TTC549 (cell line): ENCODE measurements around the gene DDX28.

Experiments used
- FAIRE-seq: peaks from 2 replicates; lab custom pipeline; 2012; peaks lifted over from hg19 to GRCh38; lab: Jason Lieb, UNC

The DDX28 gene, protein sequence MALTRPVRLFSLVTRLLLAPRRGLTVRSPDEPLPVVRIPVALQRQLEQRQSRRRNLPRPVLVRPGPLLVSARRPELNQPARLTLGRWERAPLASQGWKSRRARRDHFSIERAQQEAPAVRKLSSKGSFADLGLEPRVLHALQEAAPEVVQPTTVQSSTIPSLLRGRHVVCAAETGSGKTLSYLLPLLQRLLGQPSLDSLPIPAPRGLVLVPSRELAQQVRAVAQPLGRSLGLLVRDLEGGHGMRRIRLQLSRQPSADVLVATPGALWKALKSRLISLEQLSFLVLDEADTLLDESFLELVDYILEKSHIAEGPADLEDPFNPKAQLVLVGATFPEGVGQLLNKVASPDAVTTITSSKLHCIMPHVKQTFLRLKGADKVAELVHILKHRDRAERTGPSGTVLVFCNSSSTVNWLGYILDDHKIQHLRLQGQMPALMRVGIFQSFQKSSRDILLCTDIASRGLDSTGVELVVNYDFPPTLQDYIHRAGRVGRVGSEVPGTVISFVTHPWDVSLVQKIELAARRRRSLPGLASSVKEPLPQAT

DNA sequence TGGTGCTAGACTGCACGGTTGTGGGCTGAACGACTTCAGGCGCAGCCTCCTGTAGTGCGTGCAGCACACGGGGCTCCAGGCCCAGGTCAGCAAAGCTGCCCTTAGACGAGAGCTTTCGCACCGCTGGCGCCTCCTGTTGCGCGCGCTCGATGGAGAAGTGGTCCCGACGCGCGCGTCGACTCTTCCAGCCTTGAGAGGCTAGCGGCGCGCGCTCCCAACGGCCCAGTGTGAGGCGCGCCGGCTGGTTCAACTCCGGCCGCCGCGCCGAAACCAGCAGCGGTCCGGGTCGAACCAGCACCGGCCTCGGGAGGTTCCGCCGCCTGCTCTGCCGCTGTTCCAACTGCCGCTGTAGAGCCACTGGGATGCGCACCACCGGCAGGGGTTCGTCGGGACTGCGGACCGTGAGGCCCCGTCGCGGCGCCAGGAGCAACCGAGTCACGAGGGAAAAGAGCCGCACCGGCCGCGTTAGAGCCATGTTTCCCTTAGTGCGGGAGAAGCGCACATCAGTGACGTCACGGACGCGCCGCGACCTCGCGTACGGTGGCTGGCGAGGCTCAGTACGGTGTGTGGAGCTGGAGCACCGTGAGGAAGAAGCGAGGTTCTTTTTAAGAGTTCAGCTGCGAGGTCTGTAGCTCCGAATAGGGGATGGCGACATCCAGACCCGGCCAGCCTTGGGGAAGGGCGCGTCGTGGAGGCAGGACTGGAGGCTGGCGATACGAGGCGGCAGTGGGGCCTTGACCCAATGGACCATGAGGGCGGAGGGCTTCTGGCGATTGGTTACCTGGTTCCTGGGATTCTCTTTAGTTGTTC, at the start of gene DDX28, which contains the start of gene DUS2:
TSS of gene DDX28 (minus strand) at position 505 of the 810 bp plus-strand sequence. CDS start at position 475, 30 bp downstream.
TSS of gene DUS2 (plus strand) at position 557 of the 810 bp plus-strand sequence. CDS start 14,740 bp downstream, outside the sequence.
- no peak for FAIRE-seq

DNA sequence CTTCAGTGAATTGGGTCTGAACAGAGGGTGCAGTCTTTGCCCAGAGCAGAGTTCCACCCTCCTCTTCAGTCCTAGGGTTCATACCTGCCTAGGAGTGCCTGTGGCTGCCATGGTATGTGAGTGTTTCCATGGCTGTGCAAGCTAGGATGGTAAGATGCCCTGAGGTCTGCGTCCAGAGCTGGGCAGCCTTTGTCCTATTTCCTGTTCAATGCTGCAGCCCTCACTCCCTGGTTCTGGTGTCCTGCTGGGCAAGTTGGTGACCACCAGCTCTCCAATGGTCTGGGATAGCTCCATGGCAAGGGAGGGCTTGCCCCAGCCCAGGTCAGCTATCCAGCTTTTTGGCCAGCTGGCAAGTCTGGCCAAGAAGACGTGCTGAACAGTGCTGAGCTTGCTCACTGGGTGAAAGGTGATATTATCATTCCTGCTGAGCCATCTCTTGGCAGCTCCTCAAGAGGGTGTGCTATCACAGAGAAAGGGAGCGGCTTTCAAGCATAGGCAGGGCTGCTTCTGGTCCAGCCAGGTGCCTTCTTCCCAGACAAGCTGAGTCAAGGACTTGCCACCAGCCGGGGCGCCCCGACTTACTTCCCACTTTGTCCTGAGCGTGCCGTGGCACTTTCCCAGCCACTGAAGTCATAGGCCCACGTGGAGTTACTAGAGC, 49.1 kb upstream of the DDX28 start:
- no peak for FAIRE-seq

DNA sequence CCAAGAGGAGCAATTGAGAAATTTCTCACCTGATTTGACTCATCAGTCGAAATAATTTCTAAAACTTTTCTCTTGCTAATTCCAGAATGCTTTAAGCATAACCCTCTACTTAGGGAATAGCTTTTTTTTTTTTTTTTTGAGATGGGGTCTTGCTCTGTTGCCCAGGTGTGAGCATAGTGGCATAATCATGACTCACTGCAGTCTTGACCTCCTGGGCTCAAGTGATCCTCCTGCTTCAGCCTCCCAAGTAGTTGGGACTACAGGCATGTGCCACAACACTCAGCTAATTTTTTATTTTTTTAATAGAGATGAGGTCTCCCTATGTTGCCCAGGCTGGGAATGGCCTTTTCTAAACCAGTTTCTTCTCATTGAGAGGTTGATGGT, 48.5 kb upstream of the DDX28 start:
- FAIRE-seq, result no peak

DNA sequence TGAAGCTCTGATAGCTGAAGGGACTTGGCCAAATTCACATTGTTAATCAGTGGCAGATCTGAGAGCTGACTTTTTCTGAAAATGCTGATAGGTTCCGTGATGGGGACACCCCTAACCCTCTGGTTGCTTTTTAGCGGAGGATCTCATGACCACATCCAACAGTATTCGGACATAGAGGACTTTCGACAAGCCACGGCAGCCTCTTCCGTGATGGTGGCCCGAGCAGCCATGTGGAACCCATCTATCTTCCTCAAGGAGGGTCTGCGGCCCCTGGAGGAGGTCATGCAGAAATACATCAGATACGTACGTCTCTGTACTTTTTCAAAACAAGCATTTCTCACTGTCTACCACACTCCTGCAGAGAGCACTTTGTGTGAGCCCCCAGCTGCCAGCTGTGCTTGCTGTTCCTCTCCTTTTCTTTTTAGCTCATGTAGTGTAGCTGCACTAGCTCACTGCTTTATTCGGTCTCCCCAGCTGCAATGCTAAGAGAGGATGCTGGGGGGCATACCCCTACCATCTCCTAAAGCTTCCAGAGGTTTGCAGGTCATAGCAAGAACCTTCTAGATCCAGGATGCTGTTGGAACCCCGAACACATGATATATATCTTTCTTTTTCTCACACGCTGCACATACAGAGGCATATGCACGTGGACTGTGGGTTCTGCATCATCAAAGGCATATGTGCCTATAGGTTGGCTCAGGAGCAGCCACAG, 47.9 kb upstream of the DDX28 start:
- no peak for FAIRE-seq

DNA sequence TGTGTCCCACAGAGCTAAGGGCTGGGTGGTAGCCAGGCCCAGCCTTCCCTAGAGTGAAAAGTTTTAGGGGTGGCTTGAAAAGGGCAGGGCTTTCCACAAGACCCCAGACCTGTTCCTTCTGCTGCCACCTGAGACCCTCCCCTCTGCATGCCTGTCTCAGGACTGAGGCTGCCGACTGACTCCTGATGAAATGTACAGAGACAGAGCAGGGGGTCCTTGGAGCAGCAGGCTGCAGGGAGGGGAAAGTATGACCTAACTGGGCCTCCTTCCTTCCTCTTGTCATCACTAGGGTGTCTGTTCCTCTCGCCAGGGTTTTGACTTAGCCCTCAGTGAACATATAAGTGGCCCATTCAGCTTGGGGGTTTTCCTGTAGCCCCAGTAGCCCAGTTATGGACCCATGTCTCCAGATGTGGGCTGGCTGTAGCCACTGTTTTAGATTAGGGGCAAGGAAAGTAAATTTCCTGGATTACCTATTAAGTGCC, 47.3 kb upstream of the DDX28 start:
- no peak for FAIRE-seq

DNA sequence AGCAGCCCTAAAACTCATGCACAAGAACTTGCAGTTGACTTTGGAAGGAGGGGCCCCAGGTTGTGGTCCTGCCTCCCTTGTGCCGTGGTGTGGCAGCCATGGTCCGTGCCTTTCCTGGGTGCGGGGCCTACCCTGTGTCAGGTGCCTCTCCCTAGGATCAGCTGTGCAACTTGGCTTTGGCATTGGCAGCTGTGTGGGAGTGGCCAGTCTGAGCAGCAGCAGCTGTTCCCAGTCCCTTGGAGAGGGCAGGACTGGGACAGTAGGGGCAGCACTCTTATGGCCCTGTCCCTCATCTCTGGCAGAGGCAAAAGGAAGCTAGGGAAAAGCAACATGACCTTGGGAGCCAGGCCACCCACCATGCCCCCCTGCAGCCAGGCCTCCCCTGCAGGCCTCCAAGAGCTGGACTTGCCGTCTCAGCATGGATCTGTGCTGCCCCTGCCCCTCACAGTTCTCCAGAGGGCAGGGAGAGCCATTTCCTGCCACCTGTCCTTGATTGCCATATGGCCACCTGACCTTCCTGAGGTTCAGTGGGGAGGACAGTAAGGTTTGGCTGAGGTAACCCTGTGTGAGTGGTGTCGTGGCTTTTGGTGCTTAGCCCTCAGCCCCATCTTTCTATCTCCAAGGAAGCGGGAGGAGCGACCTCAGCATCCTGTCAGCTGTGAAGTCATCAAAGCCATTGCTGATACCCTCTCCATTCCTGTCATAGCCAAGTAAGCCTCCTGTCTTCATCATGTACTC, 46.6 kb upstream of the DDX28 start:
- FAIRE-seq, result no peak

DNA sequence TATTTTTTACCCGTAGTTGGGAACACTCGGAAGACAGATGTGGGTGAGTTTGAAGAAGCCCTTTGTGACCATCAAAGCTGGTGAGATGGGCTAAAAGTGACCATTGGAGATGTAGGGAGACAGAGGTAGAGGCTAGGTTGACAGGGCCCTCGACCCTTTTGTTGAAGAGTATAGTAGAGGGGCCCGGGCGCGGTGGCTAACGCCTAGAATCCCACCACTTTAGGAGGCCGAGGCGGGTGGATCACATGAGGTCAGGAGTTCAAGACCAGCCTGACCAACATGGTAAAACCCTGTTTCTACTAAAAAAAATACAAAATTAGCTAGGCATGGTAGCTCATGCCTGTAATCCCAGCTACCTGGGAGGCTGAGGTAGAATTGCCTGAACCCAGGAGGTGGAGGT, 45.9 kb upstream of the DDX28 start:
- no peak for FAIRE-seq

DNA sequence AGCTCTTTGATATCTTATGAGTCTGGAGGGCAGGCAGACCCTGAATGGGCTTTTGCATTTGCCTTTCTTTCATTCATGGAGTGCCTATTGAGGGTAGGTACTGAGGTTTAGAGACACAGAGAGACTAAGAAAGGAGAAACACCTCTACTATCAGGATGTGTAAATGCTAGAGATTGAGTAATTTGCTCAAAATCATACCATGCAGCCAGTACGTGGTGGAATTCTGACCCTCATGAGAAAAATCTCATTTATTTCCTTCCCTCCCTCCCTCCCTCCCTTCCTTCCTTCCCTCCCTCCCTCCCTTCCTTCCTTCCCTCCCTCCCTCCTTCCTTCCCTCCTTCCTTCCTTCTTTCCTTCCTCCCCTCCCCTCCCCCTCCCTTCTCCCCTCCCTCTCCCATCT, 43.7 kb upstream of the DDX28 start:
- no peak for FAIRE-seq

DNA sequence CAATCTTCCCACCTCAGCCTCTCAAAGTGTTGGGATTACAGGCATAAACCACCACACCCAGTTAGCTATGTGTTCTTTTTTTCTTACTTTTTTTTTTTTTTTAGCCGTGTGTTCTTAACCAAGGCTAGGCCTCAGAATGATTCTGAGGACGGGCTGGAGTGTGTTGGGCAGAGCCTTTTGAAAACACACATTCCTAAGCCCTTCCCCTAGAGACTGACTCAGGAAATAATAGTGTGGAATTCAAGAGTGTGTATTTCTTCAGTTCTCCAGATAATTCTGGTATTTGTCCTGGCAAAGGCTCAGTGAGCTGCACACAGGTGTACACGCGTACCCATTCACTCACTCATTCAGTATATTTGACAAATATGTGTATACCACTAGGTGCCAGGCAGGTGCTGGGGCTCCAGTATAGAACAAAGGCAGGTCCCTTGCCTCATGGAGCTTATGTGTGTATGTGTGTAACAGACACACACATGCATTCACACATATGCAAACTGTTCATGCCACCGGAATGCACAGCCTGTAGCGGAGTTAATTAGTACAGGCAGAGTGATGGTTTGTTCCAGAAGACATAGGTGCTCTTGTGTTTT, 42.8 kb upstream of the DDX28 start:
- no peak for FAIRE-seq

DNA sequence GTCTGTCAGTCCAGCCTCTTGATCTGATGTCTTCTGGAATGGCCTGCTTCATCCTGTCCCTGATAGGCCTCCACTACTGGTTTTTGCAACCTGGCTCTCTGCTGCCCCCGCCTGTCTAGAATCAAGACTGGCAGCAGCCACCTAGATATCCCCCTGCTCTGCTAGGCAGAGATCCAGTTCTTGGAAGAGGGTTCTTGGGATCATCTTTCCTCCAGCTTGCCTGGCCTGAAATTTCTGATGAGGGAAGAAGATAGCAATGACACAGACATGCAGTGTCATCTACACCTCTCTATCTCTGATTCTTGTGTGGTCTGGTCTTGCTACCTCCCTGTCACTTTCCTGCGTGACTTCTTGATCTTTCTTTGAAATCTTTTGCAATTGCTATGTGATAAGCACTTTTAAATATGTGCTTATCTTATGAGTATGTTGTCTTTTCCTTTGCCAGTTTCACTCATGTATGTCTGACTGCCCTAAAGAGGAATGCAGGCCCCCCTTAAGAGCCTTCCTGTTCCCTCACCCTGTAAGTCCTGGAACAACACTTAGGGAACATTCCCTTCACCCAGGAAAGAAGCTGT, 41.8 kb upstream of the DDX28 start:
- no peak for FAIRE-seq

DNA sequence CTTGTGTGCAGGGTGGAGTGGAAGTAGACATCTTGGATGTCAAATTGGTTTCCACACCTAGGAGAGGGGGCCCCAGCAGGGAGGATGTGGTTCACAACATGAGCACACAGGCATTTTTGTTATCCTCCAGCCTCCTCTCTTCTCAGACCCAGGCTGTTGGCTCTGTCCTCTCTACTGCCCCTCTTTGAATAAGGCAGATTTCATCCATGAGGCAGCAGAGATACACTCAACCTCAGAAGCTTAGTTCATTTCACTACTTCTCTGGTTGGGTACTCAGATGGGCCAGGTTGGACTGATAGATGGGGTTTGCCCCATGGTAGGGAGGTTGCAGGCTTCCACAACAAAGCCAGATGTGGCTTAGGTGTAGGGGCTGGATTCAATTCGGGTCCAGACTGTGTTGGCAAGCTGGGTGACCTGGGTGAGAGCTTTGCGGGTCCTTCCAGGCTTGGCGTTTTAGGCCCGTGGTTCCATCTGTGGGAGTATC, 39.9 kb upstream of the DDX28 start:
- no peak for FAIRE-seq

DNA sequence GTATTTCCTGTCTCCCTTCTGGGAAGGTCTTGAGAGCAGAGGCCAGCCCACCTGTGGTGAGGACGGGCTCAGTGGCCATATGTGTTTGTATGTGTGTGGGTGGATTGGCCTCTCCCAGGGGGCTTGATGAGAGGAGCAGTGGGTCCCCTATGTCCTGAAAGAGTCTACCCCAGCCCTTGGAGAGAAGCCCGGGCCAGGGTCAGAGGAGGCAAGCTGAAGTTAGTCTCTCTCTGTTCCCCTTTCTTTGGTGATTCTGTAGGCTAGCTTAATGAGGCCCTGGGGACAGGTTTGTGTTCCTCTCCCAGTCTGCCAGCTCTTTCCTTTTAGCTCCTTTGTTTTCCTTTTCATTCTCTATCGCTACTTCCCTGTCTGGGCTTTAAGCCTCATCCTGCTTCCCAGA, 38.4 kb upstream of the DDX28 start:
- no peak for FAIRE-seq

DNA sequence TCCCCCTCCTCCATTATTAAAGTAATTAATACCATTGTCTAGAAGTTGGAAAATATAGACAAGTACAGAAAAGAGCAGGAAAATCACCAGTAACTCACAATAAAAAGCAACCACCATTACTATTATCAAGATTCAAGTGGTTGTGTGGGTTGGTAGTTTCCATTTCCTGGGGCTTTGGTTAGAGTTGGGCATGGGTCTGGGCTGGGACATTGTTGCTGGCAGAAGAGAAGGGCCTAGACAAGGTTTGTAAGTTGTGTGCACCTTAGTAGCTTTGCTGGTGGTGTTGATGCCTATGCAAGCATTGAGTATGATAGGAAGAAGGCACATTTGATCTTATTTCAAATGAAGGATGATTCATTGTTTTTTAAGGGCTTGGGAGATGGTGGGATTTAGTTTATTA, 36.8 kb upstream of the DDX28 start:
- FAIRE-seq, result no peak

DNA sequence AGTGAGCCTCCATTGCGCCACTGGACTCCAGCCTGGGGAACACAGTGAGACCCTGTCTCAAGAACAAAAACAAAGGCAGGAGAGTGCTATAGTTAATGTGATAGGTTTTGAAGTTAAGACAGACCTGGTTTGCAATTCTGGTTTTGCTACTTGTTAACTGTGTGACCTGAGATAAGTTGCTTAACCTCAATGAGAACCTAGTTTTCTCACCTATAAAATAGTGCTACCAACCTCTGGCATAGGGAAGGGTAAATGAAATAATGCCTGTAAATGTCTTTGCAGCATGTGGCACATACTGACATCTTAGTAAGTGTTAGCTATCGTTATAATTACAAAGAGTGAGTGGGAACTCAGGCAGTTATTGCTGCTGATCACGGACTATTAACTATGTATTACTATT, 32.4 kb upstream of the DDX28 start:
- no peak for FAIRE-seq

DNA sequence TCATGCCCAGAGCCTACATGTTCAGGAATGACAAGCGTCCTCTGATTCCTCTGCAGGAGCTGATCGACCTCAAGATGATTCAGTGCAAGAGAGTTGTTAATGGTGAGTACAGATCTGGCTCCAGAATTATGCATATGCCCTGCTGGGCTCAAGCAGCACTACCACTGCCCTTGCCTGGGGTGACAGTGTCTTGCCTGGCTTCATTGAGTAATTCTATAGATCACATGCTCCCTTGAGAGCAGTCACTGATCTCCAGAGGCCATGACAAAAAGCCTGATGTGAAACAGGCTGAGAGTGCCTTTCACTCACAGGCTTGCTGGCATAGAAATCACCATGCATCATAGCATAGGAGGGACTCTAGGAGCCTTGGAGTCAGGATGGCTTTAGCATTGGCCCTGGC, 26.4 kb upstream of the DDX28 start:
- FAIRE-seq, result no peak

DNA sequence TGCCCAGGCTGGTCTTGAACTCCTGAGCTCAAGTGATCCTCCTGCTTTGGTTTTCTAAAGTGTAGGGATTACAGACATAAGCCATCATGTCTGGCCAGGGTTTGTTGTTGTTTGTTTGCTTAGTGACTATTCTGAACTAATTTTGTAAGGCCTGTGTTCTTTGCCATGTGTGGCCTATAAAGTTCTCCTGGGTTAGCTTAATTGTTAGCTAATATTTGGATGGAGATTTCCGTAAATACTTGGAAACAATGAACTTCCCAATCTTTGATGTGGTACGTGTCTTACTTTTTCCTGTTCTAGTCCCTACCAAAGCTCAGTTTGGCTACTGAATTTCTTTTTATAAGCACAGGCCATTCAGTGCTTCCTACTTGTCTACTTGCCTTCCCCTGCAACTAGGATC, 25.0 kb upstream of the DDX28 start:
- no peak for FAIRE-seq

DNA sequence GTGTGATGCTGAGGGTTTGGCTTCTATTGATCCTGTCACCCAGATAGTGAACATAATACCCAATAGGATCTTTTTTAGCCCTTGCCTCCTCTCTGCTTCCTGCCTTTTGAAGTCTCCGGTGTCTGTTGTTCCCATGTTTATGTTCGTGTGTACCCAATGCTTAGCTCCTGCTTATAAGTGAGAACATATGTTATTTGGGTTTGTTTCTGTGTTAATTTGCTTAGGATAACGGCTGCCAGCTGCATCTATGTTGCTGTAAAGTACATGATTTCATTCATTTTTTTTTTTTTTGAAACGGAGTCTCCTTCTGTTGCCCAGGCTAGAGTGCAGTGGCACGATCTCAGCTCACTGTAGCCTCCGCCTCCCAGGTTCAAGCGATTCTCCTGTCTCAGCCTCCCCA, 23.1 kb upstream of the DDX28 start:
- FAIRE-seq, result no peak

DNA sequence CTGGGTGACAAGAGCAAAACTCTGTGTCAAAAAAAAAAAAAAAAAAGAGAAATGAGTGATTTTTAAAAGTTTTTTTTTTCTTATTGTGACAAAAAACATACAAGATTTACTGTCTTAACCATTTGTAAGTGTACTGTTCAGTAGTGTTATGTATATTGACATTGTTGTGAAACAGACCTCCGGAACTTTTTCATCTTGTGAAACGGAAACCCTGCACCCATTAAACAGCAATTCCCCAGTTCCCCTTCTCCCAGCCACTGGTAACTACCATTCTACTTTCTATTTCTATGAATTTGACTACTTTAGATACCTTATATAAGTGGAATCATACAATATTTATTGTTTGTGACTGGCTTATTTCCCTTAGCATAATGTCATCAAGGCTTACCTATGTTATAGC, 18.8 kb upstream of the DDX28 start:
- FAIRE-seq, result no peak

DNA sequence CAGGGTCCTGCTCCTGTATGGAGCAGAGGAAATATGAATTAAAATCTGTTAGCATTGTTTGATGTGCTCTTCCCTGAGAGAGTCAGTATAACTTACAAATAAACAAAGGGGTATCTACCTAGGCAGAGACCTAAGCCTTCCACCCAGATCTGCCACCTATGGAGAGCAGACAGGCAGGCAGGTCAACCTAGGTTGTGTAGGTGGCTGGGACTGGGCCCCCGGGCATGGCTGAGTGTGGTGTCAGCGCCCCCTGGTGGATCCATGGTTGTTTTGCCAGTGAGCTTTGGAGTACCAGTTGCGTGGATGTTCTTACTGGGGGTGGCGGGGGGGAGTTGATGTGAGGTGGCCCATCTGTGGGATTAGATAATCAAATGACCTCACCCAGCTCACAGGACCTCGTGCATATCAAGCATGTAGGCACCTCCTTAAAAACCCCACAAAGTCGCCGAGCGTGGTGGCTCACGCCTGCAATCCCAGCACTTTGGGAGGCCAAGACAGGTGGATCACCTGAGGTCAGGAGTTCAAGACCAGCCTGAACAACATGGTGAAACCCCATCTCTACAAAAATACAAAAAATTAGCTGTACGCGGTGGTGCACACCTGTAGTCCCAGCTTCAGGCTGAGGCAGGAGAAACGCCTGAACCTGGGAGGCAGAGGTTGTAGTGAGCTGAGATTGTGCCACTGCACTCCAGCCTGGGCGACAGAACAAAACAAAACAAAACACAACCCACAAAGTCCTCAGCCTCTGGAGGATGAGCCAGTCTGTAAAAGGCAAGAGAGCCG, 17.7 kb upstream of the DDX28 start:
- no peak for FAIRE-seq
